ENCODE measurements around the gene CNFN.

DNA sequence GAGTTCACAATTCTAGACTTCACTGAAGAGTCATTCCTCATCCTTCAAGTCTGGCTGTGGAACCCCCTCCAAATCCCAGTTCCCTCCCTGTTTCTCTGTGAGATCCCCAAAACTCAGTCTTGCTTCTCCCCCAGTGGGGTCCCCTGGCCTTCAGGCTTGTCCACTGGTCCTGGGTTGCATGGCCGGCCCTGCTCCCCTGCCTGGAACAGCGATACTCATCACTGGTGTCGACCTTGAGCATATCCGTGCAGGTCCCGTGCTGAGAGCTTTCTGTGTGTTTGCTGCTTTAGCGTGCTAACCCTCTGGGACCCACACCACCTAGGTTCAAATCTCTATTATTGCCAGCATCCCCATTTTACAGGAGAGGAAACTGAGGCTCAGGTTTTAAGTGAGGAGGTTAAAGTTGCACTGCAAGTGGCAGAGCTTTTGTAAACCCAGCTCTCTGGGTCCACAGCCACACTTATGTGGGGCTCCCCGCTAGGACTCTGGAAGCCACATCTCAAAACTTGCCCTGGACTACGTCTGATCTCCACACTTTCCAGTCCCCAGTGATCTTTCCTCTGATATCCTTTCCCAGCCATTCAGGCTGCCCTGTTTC lies 21.6 kb upstream of the CNFN start:
- TF ChIP-seq, protein P1, sequence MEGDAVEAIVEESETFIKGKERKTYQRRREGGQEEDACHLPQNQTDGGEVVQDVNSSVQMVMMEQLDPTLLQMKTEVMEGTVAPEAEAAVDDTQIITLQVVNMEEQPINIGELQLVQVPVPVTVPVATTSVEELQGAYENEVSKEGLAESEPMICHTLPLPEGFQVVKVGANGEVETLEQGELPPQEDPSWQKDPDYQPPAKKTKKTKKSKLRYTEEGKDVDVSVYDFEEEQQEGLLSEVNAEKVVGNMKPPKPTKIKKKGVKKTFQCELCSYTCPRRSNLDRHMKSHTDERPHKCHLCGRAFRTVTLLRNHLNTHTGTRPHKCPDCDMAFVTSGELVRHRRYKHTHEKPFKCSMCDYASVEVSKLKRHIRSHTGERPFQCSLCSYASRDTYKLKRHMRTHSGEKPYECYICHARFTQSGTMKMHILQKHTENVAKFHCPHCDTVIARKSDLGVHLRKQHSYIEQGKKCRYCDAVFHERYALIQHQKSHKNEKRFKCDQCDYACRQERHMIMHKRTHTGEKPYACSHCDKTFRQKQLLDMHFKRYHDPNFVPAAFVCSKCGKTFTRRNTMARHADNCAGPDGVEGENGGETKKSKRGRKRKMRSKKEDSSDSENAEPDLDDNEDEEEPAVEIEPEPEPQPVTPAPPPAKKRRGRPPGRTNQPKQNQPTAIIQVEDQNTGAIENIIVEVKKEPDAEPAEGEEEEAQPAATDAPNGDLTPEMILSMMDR (IDR thresholded peaks at IDR 0.05): no peak
- TF ChIP-seq POLR2AphosphoS5 (IDR thresholded peaks at IDR 0.05): no peak
- no peak for TF ChIP-seq POLR2A (IDR thresholded peaks at IDR 0.05)

All from transverse colon (tissue), 4 donors.